GM12878 (cell line): ENCODE measurements around the gene LSAMP. TPM values are rescaled to one million over a fixed set of nuclear protein-coding genes. Genes with fewer than 3 reads are reported as not detected.

ENCODE experiments used
- ATAC-seq: fragments of 200-7000 bp; cut with Tn5 transposase; 3 replicates; pipeline ENCODE4 v1.9.1; 2020; ENCODE audit warnings: mild to moderate bottlenecking, moderate library complexity
- BruUV-seq: library from RNA; stranded (reverse); fragments of 400-500 nt; replicated peaks from 2 replicates; lab custom pipeline; 2021; lab: Mats Ljungman, UMichigan
- CTCF ChIA-PET: fragments of 300-600 bp; sonication (Branson Sonifier 250); formaldehyde crosslinking; extraction: SDS; loops from one replicate; lab custom pipeline; 2021; ENCODE audit warnings: inconsistent platforms; lab: Yijun Ruan, JAX
- POLR2A ChIA-PET: fragments of 350-600 bp; formaldehyde crosslinking; extraction: SDS; loops from one replicate; lab custom pipeline; 2021; ENCODE audit warnings: inconsistent platforms; lab: Charles Lee
- RAD21 ChIA-PET: fragments of 300-600 bp; sonication (Branson Sonifier 250); formaldehyde crosslinking; loops from one replicate; lab custom pipeline; 2023; ENCODE audit warnings: antibody characterized with exemption; ENCODE audit not compliant: unreplicated experiment; lab: Charles Lee
- SMC1A ChIA-PET: fragments of 300-600 bp; sonication (Branson Sonifier 250); formaldehyde crosslinking; loops from one replicate; lab custom pipeline; 2023; ENCODE audit not compliant: unreplicated experiment, uncharacterized antibody; lab: Charles Lee
- DNase-seq: peaks from one replicate; pipeline ENCODE4 v3.0.0-alpha.2; 2011; ENCODE audit warnings: low read depth, low spot score
- FAIRE-seq: peaks from 3 replicates; lab custom pipeline; 2011; peaks lifted over from hg19 to GRCh38; lab: Jason Lieb, UNC
- H2AFZ ChIP-seq: 2 replicates; pipeline ENCODE4 v1.6.0; 2011; ENCODE audit warnings: low read depth, low read length, control low read depth; ENCODE audit not compliant: control insufficient read depth
- H3K27ac ChIP-seq: 2 replicates; pipeline ENCODE4 v1.5.1; 2011; ENCODE audit warnings: control low read depth; ENCODE audit not compliant: control insufficient read depth, insufficient read depth
- H3K27me3 ChIP-seq, 2 experiments: replicated peaks in 1 of 2; 2 replicates each; pipeline versions ENCODE4 v1.6.0 to v1.6.1; 2011; ENCODE audit warnings: low read length in 1 of 2; ENCODE audit not compliant: control insufficient read depth in 2 of 2, insufficient read depth in 2 of 2
- H3K36me3 ChIP-seq, 2 experiments: 2 replicates each; pipeline ENCODE4 v1.5.1; 2011; ENCODE audit warnings: low read length in 1 of 2; ENCODE audit not compliant: control insufficient read depth in 2 of 2, insufficient read depth in 2 of 2
- H3K4me1 ChIP-seq: 2 replicates; pipeline ENCODE4 v1.6.1; 2011; ENCODE audit warnings: mild to moderate bottlenecking, low read length, moderate library complexity, mixed read lengths; ENCODE audit not compliant: control insufficient read depth, insufficient read depth
- H3K4me2 ChIP-seq: 2 replicates; pipeline ENCODE4 v1.6.0; 2011; ENCODE audit warnings: control low read depth; ENCODE audit not compliant: control insufficient read depth, insufficient read depth
- H3K4me3 ChIP-seq: fragments of 200-600 bp; sonication (generic); 2 replicates; pipeline ENCODE4 v1.5.1; 2016
- H3K79me2 ChIP-seq: 2 replicates; pipeline ENCODE4 v1.6.0; 2011; ENCODE audit warnings: low read length; ENCODE audit not compliant: control insufficient read depth, insufficient read depth
- H3K9ac ChIP-seq: 2 replicates; pipeline ENCODE4 v1.8.0; 2011; ENCODE audit warnings: low read length, control low read depth, mixed read lengths; ENCODE audit not compliant: control insufficient read depth, insufficient read depth
- H3K9me3 ChIP-seq: replicated peaks from 3 replicates; pipeline ENCODE4 v1.5.1; 2011; ENCODE audit warnings: mild to moderate bottlenecking, low read length; ENCODE audit not compliant: control insufficient read depth, insufficient read depth
- H4K20me1 ChIP-seq: 2 replicates; pipeline ENCODE4 v1.6.0; 2011; ENCODE audit not compliant: control insufficient read depth, insufficient read depth
- ATF7 ChIP-seq: fragments of 450-650 bp; IDR thresholded peaks from 2 replicates; pipeline ENCODE4 v1.6.1; 2016; ENCODE audit warnings: low read depth, mild to moderate bottlenecking
- BCL11A ChIP-seq: IDR thresholded peaks from 2 replicates; pipeline ENCODE4 v1.6.1; 2011; ENCODE audit warnings: low read depth, low read length
- CBX3 ChIP-seq: fragments of 200-600 bp; sonication (generic); IDR thresholded peaks from 2 replicates; pipeline ENCODE4 v1.6.1; 2016; ENCODE audit warnings: low read depth, borderline replicate concordance
- GABPA ChIP-seq: IDR thresholded peaks from 2 replicates; pipeline ENCODE4 v1.6.1; 2014; ENCODE audit warnings: antibody characterized with exemption, low read depth, mild to moderate bottlenecking, inconsistent platforms
- JUND ChIP-seq: IDR thresholded peaks from 2 replicates; pipeline ENCODE4 v1.6.1; 2012; ENCODE audit warnings: low read depth, mild to moderate bottlenecking, low read length, improper control_type of control experiment, moderate library complexity
- MYB ChIP-seq: fragments of 150-350 bp; IDR thresholded peaks from 2 replicates; pipeline ENCODE4 v1.6.1; 2014; ENCODE audit warnings: mild to moderate bottlenecking, low read depth, low read length, borderline replicate concordance
- PML ChIP-seq: IDR thresholded peaks from 2 replicates; pipeline ENCODE4 v1.6.1; 2012; ENCODE audit warnings: low read length, inconsistent platforms
- RUNX3 ChIP-seq: IDR thresholded peaks from 2 replicates; pipeline ENCODE4 v1.6.1; 2012; ENCODE audit warnings: low read length, inconsistent platforms
- SMARCA5 ChIP-seq: fragments of 450-650 bp; IDR thresholded peaks from 2 replicates; pipeline ENCODE4 v1.6.1; 2017; ENCODE audit warnings: mild to moderate bottlenecking
- TCF12 ChIP-seq: IDR thresholded peaks from 2 replicates; pipeline ENCODE4 v1.6.1; 2011; ENCODE audit warnings: low read depth, mild to moderate bottlenecking, low read length
- WGBS: methylation state at CpG from one replicate; pipeline ENCODE4 v1.1.6; 2016; ENCODE audit warnings: low lambda C conversion rate; ENCODE audit not compliant: insufficient replicate concordance, insufficient coverage; ENCODE audit errors: missing lambda C conversion rate; 5-methylcytosine and 5-hydroxymethylcytosine counted together
- in situ Hi-C: fragments of 300-500 bp; cut with MboI; formaldehyde crosslinking; loops from 9 replicates; pipeline ENCODE4 v1.14.3; 2018; ENCODE audit warnings: mixed read lengths
- intact Hi-C: fragments of 100-400 bp; cut with micrococcal nuclease; formaldehyde crosslinking; loops from one replicate; pipeline ENCODE4 v1.14.2; 2022; ENCODE audit not compliant: unreplicated experiment
- polyA plus RNA-seq, 11 experiments: library from polyadenylated mRNA; depleted of rRNA in 4 of 11; unstranded in 6 of 11; stranded (reverse) in 5 of 11; fragments of >200 nt; fragmentation: Nextera tagmentation in 4 of 11; fragmentation: Illumina TruSeq in 1 of 11; extraction: Ambion mirVana in 4 of 11; extraction: Trizol in 1 of 11; gene quantifications; 1 replicate in 1 of 11; 2 replicates in 10 of 11; pipeline versions ENCODE4 v1.2.1 to v1.2.3, GENCODE V29; 2011 to 2016; ENCODE audit warnings: inconsistent platforms in 2 of 11, missing spikeins in 2 of 11, low read depth in 1 of 11
- total RNA-seq, 4 experiments: library from RNA; depleted of rRNA in 3 of 4; stranded (reverse); fragments of >200 nt in 3 of 4; fragmentation: Illumina TruSeq in 1 of 4; extraction: Trizol in 1 of 4; gene quantifications; 2 replicates each; pipeline versions ENCODE4 v1.2.1 to v1.2.3, GENCODE V29; 2013 to 2021
- TF ChIP-seq, protein P1 (sequence below): IDR thresholded peaks from 2 replicates; pipeline ENCODE4 v1.6.1; 2012; ENCODE audit warnings: low read length, inconsistent platforms
- TF ChIP-seq, protein P2 (sequence below): fragments of 450-650 bp; IDR thresholded peaks from 2 replicates; pipeline ENCODE4 v1.6.1; 2017; ENCODE audit warnings: mild to moderate bottlenecking

LSAMP gene
- total and polyA plus RNA-seq, 10 of the 15 experiments (the other 5 are each of a cell fraction or from before 2014, with no cell fraction given): 2.0 to 12.7 (median 6.5) TPM

- Histone ChIP-seq H3K4me2 (no peak overlapping the region), H3K27me3 (no peaks in the 10 kb centered on the region), H3K9ac (no peak overlapping the region), H3K4me3 (no peak overlapping the region), H3K79me2 (no peaks in the 10 kb centered on the region), H3K27ac (no peak overlapping the region), H3K36me3 (no peaks in the 10 kb centered on the region), H2AFZ (no peak overlapping the region), H4K20me1 (no peaks in the 10 kb centered on the region), H3K9me3 (no peaks in the 10 kb centered on the region), H3K4me1 (no peaks in the 10 kb centered on the region)
- ChIA-PET POLR2A (no interaction called here), SMC1A (interaction anchor here (1.1 to 2.4 kb wide), 4 partner anchors 9 to 74 kb away, joined by 3 to 6 read pairs (median 4); no protein-coding TSS in a partner anchor), RAD21 (interaction anchor here (1.1 to 1.2 kb wide), 2 partner anchors 9 to 10 kb away, joined by 3 to 6 read pairs; no protein-coding TSS in a partner anchor), CTCF (interaction anchor here (1.1 kb wide), 2 partner anchors 13 to 102 kb away, joined by 3 to 4 read pairs; no protein-coding TSS in a partner anchor)
- in situ Hi-C loops: no loop called here
- TF ChIP-seq SMARCA5: no peak
- TF ChIP-seq, protein P1, sequence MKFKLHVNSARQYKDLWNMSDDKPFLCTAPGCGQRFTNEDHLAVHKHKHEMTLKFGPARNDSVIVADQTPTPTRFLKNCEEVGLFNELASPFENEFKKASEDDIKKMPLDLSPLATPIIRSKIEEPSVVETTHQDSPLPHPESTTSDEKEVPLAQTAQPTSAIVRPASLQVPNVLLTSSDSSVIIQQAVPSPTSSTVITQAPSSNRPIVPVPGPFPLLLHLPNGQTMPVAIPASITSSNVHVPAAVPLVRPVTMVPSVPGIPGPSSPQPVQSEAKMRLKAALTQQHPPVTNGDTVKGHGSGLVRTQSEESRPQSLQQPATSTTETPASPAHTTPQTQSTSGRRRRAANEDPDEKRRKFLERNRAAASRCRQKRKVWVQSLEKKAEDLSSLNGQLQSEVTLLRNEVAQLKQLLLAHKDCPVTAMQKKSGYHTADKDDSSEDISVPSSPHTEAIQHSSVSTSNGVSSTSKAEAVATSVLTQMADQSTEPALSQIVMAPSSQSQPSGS: no peak
- TF ChIP-seq TCF12: no peak
- no peak for TF ChIP-seq GABPA
- TF ChIP-seq RUNX3: no peak
- TF ChIP-seq BCL11A: no peak
- TF ChIP-seq JUND: no peak
- no peak for TF ChIP-seq PML
- TF ChIP-seq, protein P2, sequence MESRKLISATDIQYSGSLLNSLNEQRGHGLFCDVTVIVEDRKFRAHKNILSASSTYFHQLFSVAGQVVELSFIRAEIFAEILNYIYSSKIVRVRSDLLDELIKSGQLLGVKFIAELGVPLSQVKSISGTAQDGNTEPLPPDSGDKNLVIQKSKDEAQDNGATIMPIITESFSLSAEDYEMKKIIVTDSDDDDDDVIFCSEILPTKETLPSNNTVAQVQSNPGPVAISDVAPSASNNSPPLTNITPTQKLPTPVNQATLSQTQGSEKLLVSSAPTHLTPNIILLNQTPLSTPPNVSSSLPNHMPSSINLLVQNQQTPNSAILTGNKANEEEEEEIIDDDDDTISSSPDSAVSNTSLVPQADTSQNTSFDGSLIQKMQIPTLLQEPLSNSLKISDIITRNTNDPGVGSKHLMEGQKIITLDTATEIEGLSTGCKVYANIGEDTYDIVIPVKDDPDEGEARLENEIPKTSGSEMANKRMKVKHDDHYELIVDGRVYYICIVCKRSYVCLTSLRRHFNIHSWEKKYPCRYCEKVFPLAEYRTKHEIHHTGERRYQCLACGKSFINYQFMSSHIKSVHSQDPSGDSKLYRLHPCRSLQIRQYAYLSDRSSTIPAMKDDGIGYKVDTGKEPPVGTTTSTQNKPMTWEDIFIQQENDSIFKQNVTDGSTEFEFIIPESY: no peak
- TF ChIP-seq MYB: no peak
- TF ChIP-seq CBX3: no peak
- no peak for TF ChIP-seq ATF7
- no TSS peak for BruUV-seq
- intact Hi-C loops: no loop called here
- no peak for ATAC-seq
- 0% methylated on average over 3 of the region's 3 CpGs for WGBS
- DNase-seq: no peak
- no peak for FAIRE-seq
These were observed 203.6 kb downstream of the LSAMP start for GRCh38 chr3:116241677-116242076.
